Panc1 (cell line): ENCODE data around the gene UBE2G1. TPM values are rescaled to one million over a fixed set of nuclear protein-coding genes. Genes with fewer than 3 reads are reported as not detected.
A peak's percentile ranks its signal among the peaks of the same experiment; 100 is the strongest.

ENCODE experiments used
- ATAC-seq: fragments of 200-7000 bp; cut with Tn5 transposase; 2 replicates; pipeline ENCODE4 v1.9.1; 2020; ENCODE audit warnings: mild to moderate bottlenecking, moderate library complexity
- BruUV-seq: library from RNA; stranded (reverse); fragments of 400-500 nt; replicated peaks from 2 replicates; lab custom pipeline; 2021; lab: Mats Ljungman, UMichigan
- CTCF ChIA-PET: fragments of 300-600 bp; sonication (Branson Sonifier 250); formaldehyde crosslinking; loops from one replicate; lab custom pipeline; 2022; ENCODE audit warnings: antibody characterized with exemption; lab: Charles Lee
- POLR2A ChIA-PET: fragments of 300-600 bp; sonication (Branson Sonifier 250); formaldehyde crosslinking; loops from one replicate; lab custom pipeline; 2022; ENCODE audit warnings: antibody characterized with exemption; lab: Charles Lee
- DNase-seq: peaks from one replicate; pipeline ENCODE4 v3.0.0-alpha.2; 2010; ENCODE audit warnings: low read depth, low spot score
- H3K27ac ChIP-seq: 2 replicates; pipeline ENCODE4 v1.5.1; 2011; ENCODE audit warnings: mild to moderate bottlenecking, low read length, inconsistent platforms
- H3K27me3 ChIP-seq: fragments of 200-500 bp; sonication (Bioruptor generic); 2 replicates; pipeline ENCODE4 v1.6.0; 2014; ENCODE audit warnings: low read length, inconsistent platforms; ENCODE audit not compliant: control insufficient read depth, insufficient read depth
- H3K36me3 ChIP-seq: fragments of 200-500 bp; sonication (Bioruptor generic); 2 replicates; pipeline ENCODE4 v1.5.1; 2014; ENCODE audit warnings: inconsistent platforms, mild to moderate bottlenecking, low read length, moderate library complexity; ENCODE audit not compliant: control insufficient read depth, insufficient read depth
- H3K4me1 ChIP-seq: 2 replicates; pipeline ENCODE4 v1.5.1; 2011; ENCODE audit warnings: inconsistent platforms, mild to moderate bottlenecking, low read length, moderate library complexity; ENCODE audit not compliant: control insufficient read depth, insufficient read depth
- H3K4me3 ChIP-seq, 2 experiments: 2 replicates each; pipeline ENCODE4 v1.5.1; 2011 to 2012; ENCODE audit warnings: low read depth in 2 of 2, low read length in 2 of 2, mild to moderate bottlenecking in 2 of 2, inconsistent platforms in 1 of 2, moderate library complexity in 1 of 2
- H3K9me3 ChIP-seq: fragments of 200-500 bp; sonication (Bioruptor generic); 2 replicates; pipeline ENCODE4 v1.5.1; 2014; ENCODE audit warnings: low read depth, mild to moderate bottlenecking, inconsistent platforms, low read length, moderate library complexity; ENCODE audit not compliant: control insufficient read depth, insufficient read depth
- CTCF ChIP-seq: fragments of 450-650 bp; IDR thresholded peaks from 2 replicates; pipeline ENCODE4 v1.5.1; 2017; ENCODE audit warnings: mild to moderate bottlenecking
- POLR2AphosphoS5 ChIP-seq: IDR thresholded peaks from 2 replicates; pipeline ENCODE4 v1.6.1; 2012; ENCODE audit warnings: mild to moderate bottlenecking, low read depth, low read length, moderate library complexity
- REST ChIP-seq, 2 experiments: IDR thresholded peaks; 2 replicates each; pipeline ENCODE4 v1.6.1; 2011 to 2012; ENCODE audit warnings: low read depth in 2 of 2, control low read depth in 1 of 2, low read length in 1 of 2, mild to moderate bottlenecking in 1 of 2, moderate library complexity in 1 of 2; ENCODE audit not compliant: insufficient read depth in 1 of 2
- SIN3A ChIP-seq: IDR thresholded peaks from 2 replicates; pipeline ENCODE4 v1.6.1; 2012; ENCODE audit warnings: low read depth, mild to moderate bottlenecking, low read length, moderate library complexity, borderline replicate concordance; ENCODE audit not compliant: insufficient read depth
- TCF7L2 ChIP-seq: IDR thresholded peaks from 2 replicates; pipeline ENCODE4 v1.6.1; 2011; ENCODE audit warnings: mild to moderate bottlenecking, low read depth, low read length, inconsistent platforms
- in situ Hi-C: cut with HindIII; loops from 2 replicates; pipeline ENCODE4 v1.10.0; 2016; ENCODE audit warnings: low sequenced_read_pairs, low pct_unique_long_range_greater_than_20kb
- intact Hi-C: fragments of 100-400 bp; cut with micrococcal nuclease; formaldehyde crosslinking; loops from one replicate; pipeline ENCODE4 v1.10.0; 2022; ENCODE audit not compliant: unreplicated experiment
- total RNA-seq: library from RNA; stranded (reverse); gene quantifications from one replicate; pipeline ENCODE4 v1.2.1, GENCODE V29; 2021; ENCODE audit not compliant: unreplicated experiment

UBE2G1 gene
- total RNA-seq, 1 experiment from 2014 or later = 119 TPM

DNA sequence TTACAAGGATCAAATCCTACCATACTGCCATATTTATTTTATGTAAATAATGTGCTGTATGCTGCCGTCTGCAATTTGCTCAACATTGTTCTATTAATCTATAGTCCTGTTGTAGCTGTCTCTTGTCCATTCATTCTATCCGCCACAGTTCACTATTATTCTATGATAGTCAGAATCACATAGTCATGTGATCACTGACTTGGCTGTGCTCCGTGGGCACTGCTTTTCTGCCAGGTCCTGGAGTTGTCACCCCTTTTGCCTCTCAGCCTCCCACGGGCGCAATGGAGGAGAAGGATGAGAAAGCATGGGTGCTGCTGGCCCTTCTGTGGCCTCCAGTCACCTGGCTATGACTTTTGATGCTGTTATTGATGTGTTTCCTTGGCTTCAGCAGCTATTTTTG is 65.4 kb downstream of the UBE2G1 start:
- DNase-seq (no peak), ATAC-seq (no peak)
- TSS peak; percentile 39 for BruUV-seq
- H3K4me1 ChIP-seq = no peaks in the 10 kb centered on the region
- in situ Hi-C loops (no loop called here), intact Hi-C loops (no loop called here)
- no peaks in the 10 kb centered on the region for H3K9me3 ChIP-seq
- ChIA-PET POLR2A (no interaction called here), CTCF (no interaction called here)
- H3K36me3 ChIP-seq = peaks cover 14% of the 10 kb centered on the region
- TF ChIP-seq CTCF (no peak), TCF7L2 (no peak), POLR2AphosphoS5 (no peak), REST (IDR thresholded peaks at IDR 0.05; ENCODE audit: insufficient read depth in 1 of 2, low read depth in 2 of 2, low read length in 1 of 2) (no peak), SIN3A (no peak)
- H3K27me3 ChIP-seq = no peaks in the 10 kb centered on the region
- no peak overlapping the region for H3K4me3 ChIP-seq
- H3K27ac ChIP-seq = no peak overlapping the region

DNA sequence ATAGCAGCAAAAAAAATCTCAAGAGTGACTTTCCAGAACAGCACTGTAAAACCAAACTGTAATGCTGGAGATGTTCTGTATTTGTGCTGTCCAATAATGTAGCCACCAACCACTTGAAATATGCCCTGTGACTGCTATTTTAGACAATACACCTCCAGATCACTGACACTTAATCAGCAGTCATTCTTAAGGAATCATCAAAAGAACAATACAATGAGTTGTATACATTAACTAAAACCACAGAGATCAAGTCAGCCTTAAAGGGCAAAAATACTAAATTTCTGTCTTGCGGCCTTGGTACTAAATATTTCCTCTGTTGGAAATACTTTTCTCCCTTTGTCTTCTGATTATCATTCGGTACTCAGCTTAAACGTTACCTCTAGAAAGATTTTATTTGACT is 69.1 kb downstream of the UBE2G1 start:
- intact Hi-C loops (no loop called here), in situ Hi-C loops (no loop called here)
- no peak for ATAC-seq
- H3K9me3 ChIP-seq = no peaks in the 10 kb centered on the region
- DNase-seq = no peak
- TF ChIP-seq POLR2AphosphoS5 = no peak
- no peak for TF ChIP-seq SIN3A
- TF ChIP-seq CTCF = no peak
- TF ChIP-seq REST (IDR thresholded peaks at IDR 0.05; ENCODE audit: insufficient read depth in 1 of 2, low read depth in 2 of 2, low read length in 1 of 2) = no peak
- TF ChIP-seq TCF7L2 = no peak
- H3K4me3 ChIP-seq = no peak overlapping the region
- H3K27ac ChIP-seq = no peak overlapping the region
- ChIA-PET CTCF (no interaction called here), POLR2A (no interaction called here)
- no TSS peak for BruUV-seq
- H3K36me3 ChIP-seq = peaks cover 6% of the 10 kb centered on the region
- no peaks in the 10 kb centered on the region for H3K4me1 ChIP-seq
- no peaks in the 10 kb centered on the region for H3K27me3 ChIP-seq
